Fibroblast of pulmonary artery (primary cell): Measurements from ENCODE around the gene ZCCHC7.

Experiments used
- DNase-seq: peaks from one replicate; pipeline ENCODE4 v3.0.0-alpha.2; 2010; ENCODE audit warnings: low read depth
- H3K4me3 ChIP-seq: replicated peaks from 2 replicates; pipeline ENCODE4 v1.5.1; 2011; ENCODE audit warnings: low read depth, mild to moderate bottlenecking, control low read depth, low read length, moderate library complexity
- CTCF ChIP-seq: IDR thresholded peaks from 2 replicates; pipeline ENCODE4 v1.5.1; 2011; ENCODE audit warnings: mild to moderate bottlenecking, control low read depth, low read length, inconsistent platforms; ENCODE audit errors: missing control alignments

Gene ZCCHC7

GRCh38 chr9:37094751-37095150, 25.6 kb upstream of the ZCCHC7 start:
- no peak for DNase-seq

GRCh38 chr9:37096628-37097027, 23.7 kb upstream of the ZCCHC7 start:
- DNase-seq = no peak
- no peak overlapping the region for H3K4me3 ChIP-seq
- no peak for TF ChIP-seq CTCF

More at GRCh38 chr9:37094751-37095150, 25.6 kb upstream of the ZCCHC7 start:
- TF ChIP-seq CTCF = no peak
- H3K4me3 ChIP-seq = no peak overlapping the region

- no peak for TF ChIP-seq CTCF
- no peak overlapping the region for H3K4me3 ChIP-seq
- no peak for DNase-seq
Measured at GRCh38 chr9:37097294-37097693, 23.1 kb upstream of the ZCCHC7 start.

GRCh38 chr9:37100327-37100726, 20.0 kb upstream of the ZCCHC7 start:
- no peak for TF ChIP-seq CTCF
- no peak overlapping the region for H3K4me3 ChIP-seq
- DNase-seq = no peak

GRCh38 chr9:37100741-37101140, 19.6 kb upstream of the ZCCHC7 start:
- no peak for DNase-seq
- no peak for TF ChIP-seq CTCF
- no peak overlapping the region for H3K4me3 ChIP-seq

- DNase-seq = no peak
- no peak for TF ChIP-seq CTCF
- H3K4me3 ChIP-seq = no peak overlapping the region
Measured at GRCh38 chr9:37102486-37102885, 17.9 kb upstream of the ZCCHC7 start.

- no peak overlapping the region for H3K4me3 ChIP-seq
- DNase-seq = peak; percentile 77
- no peak for TF ChIP-seq CTCF
Measured at GRCh38 chr9:37104183-37104889, 16.0 kb upstream of the ZCCHC7 start.
